GM12892 (cell line): ENCODE results near the gene ZC3H8.

Experiments used
- DNase-seq: peaks from one replicate; pipeline ENCODE4 v3.0.0; 2011; ENCODE audit not compliant: insufficient read length
- FAIRE-seq: peaks from 2 replicates; lab custom pipeline; 2011; peaks lifted over from hg19 to GRCh38; lab: Jason Lieb, UNC
- POLR2A ChIP-seq: IDR thresholded peaks from 2 replicates; pipeline ENCODE4 v1.6.1; 2011; ENCODE audit warnings: low read depth, low read length, control low read depth
- POLR2AphosphoS5 ChIP-seq: IDR thresholded peaks from 2 replicates; pipeline ENCODE4 v1.6.1; 2011; ENCODE audit warnings: low read depth, low read length, control low read depth
- TAF1 ChIP-seq: IDR thresholded peaks from 2 replicates; pipeline ENCODE4 v1.6.1; 2011; ENCODE audit warnings: low read depth, mild to moderate bottlenecking, control low read depth, low read length, borderline replicate concordance

Gene ZC3H8

GRCh38 chr2:112173646-112174319, 81.1 kb downstream of the ZC3H8 start:
- TF ChIP-seq POLR2AphosphoS5 (no peak), POLR2A (no peak), TAF1 (no peak)
- FAIRE-seq = no peak

GRCh38 chr2:112170495-112170894, 84.3 kb downstream of the ZC3H8 start:
- FAIRE-seq = no peak
- no peak for DNase-seq
- TF ChIP-seq POLR2A (no peak), POLR2AphosphoS5 (no peak), TAF1 (no peak)

More at GRCh38 chr2:112173646-112174319, 81.1 kb downstream of the ZC3H8 start:
- no peak for DNase-seq

- TF ChIP-seq POLR2AphosphoS5 (no peak), POLR2A (no peak), TAF1 (no peak)
- FAIRE-seq (no peak), DNase-seq (no peak)
Measured at GRCh38 chr2:112168422-112169124, 86.3 kb downstream of the ZC3H8 start.

GRCh38 chr2:112166806-112167499, 87.9 kb downstream of the ZC3H8 start:
- TF ChIP-seq POLR2A (no peak), TAF1 (no peak), POLR2AphosphoS5 (no peak)
- FAIRE-seq = no peak
- no peak for DNase-seq

GRCh38 chr2:112165296-112165695, 89.5 kb downstream of the ZC3H8 start:
- TF ChIP-seq POLR2A (no peak), TAF1 (no peak), POLR2AphosphoS5 (no peak)
- DNase-seq = no peak
- FAIRE-seq = no peak

GRCh38 chr2:112164876-112165275, 90.0 kb downstream of the ZC3H8 start:
- DNase-seq (no peak), FAIRE-seq (no peak)
- no peak for TF ChIP-seq TAF1
- no peak for TF ChIP-seq POLR2AphosphoS5
- no peak for TF ChIP-seq POLR2A

- DNase-seq = no peak
- TF ChIP-seq TAF1 (no peak), POLR2A (no peak), POLR2AphosphoS5 (no peak)
- no peak for FAIRE-seq
Measured at GRCh38 chr2:112163541-112163981, 91.3 kb downstream of the ZC3H8 start.

- FAIRE-seq = no peak
Measured at GRCh38 chr2:112162956-112163355, 91.9 kb downstream of the ZC3H8 start.

GRCh38 chr2:112162341-112162740, 92.5 kb downstream of the ZC3H8 start:
- FAIRE-seq (no peak), DNase-seq (no peak)
- TF ChIP-seq POLR2A = no peak
- TF ChIP-seq POLR2AphosphoS5 = no peak
- no peak for TF ChIP-seq TAF1

More at GRCh38 chr2:112162956-112163355, 91.9 kb downstream of the ZC3H8 start:
- TF ChIP-seq POLR2A = no peak
- no peak for TF ChIP-seq TAF1
- TF ChIP-seq POLR2AphosphoS5 = no peak
- no peak for DNase-seq
